GM19455 (cell line): ENCODE measurements around the gene FOXK1.
A peak's percentile ranks its signal among the peaks of the same experiment; 100 is the strongest.

ENCODE experiments used
- ATAC-seq: cut with Tn5 transposase; IDR thresholded peaks from one replicate; pipeline ENCODE4 v1.9.1; 2021; ENCODE audit not compliant: unreplicated experiment

Gene FOXK1

GRCh38 chr7:4720225-4720624 is 38.1 kb downstream of the FOXK1 start:
- no peak for ATAC-seq

- no peak for ATAC-seq
These were observed 40.2 kb downstream of the FOXK1 start for GRCh38 chr7:4722308-4722707.

GRCh38 chr7:4722960-4723630 is 41.0 kb downstream of the FOXK1 start:
- ATAC-seq = no peak

GRCh38 chr7:4724648-4725013 is 42.5 kb downstream of the FOXK1 start:
- ATAC-seq = peak; percentile 45

DNA sequence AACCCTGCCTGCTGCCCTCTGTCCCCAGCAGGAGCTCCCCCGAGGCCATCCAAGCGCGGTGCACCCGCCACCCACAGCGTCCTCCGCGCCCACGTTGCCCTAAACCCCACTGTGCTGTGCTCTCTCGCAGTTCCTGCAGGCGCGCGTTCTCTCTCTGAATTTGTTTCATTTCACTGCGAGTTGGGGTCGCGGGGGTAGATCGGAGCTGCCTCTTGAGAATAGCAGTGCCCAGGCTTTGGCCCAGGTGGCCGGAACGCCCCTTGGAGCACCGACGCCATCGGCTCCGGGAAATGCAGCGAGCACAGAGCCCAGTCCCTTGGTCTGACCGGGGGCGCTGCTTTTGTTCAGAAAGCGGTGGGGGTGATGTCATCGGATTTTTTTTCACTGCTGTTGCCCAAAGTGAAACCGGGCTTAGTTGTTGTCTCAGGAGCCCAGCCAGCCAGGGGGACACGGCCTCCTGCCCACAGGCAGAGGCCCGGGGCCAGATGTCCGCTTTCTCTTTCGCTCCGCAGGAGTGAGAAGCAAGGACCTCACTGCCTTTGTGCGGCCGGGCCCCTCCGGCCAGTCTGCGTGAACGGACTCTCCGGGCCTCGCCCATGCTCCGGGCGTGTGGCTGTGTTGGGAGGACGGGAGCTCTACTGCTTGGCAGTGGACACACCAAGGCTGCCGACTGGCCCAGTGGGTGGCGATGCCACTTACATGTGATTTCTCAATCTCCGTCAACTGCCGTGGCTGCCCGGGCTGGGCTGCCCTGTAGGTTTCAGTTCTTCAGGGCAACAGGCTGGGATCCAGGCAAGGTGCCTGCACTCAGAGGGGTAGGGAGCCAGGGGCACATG is 43.1 kb downstream of the FOXK1 start:
- peak; percentile 71 for ATAC-seq

DNA sequence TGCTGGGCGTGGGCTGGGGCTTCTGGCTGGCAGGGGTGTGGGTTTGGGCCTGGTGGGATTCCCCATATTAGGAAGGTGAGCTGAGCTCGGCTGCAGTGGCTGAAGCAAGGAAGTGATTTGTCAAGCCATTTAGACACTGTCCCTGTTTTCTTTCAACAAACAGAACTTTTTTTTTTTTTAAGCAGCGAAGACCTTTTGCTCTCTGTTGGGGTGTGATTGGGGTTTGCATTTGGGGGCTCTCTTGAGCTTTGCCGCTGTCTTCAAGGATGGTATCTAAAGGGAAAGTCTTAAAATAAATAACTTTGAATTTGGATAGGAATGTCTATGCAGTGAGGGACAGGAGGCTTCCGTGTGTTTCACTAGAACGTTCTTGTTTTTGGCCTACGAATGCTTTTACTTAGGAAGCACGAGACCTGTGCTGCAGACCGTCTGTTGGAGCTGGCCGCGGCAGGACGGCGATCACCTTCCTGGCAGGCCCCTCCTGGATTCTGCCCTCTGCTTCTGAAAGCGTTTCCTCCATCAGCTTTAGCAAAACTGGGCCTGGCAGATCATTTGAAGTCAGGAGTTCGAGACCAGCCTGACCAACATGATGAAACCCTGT is 43.9 kb downstream of the FOXK1 start:
- ATAC-seq = no peak

DNA sequence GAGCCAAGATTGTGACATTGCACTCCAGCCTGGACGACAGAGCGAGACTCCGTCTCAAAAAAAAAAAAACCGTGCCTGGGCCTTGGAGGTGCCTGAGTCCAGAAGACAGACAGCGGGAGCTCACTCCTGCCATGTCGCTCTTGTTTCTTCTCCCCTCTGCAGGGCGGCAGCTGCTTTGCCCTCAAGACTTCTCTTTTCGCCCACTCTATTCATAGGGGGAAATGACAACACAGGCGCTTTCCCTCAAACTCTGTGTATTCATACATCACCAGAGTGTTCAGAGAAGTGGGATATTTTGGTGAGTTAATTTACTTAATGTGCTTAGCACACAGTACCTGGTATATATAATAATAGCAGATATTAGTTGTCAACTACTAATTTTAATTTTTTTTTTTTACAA is 44.5 kb downstream of the FOXK1 start:
- no peak for ATAC-seq

- no peak for ATAC-seq
These were observed 46.0 kb downstream of the FOXK1 start for GRCh38 chr7:4727914-4728705.

- ATAC-seq = no peak
These were observed 47.2 kb downstream of the FOXK1 start for GRCh38 chr7:4729266-4729665.

- no peak for ATAC-seq
These were observed 48.2 kb downstream of the FOXK1 start for GRCh38 chr7:4730276-4730675.

GRCh38 chr7:4730971-4731370 is 48.9 kb downstream of the FOXK1 start:
- ATAC-seq = no peak

- no peak for ATAC-seq
These were observed 49.7 kb downstream of the FOXK1 start for GRCh38 chr7:4731803-4732202.

GRCh38 chr7:4733936-4734528 is 51.9 kb downstream of the FOXK1 start:
- ATAC-seq = no peak

DNA sequence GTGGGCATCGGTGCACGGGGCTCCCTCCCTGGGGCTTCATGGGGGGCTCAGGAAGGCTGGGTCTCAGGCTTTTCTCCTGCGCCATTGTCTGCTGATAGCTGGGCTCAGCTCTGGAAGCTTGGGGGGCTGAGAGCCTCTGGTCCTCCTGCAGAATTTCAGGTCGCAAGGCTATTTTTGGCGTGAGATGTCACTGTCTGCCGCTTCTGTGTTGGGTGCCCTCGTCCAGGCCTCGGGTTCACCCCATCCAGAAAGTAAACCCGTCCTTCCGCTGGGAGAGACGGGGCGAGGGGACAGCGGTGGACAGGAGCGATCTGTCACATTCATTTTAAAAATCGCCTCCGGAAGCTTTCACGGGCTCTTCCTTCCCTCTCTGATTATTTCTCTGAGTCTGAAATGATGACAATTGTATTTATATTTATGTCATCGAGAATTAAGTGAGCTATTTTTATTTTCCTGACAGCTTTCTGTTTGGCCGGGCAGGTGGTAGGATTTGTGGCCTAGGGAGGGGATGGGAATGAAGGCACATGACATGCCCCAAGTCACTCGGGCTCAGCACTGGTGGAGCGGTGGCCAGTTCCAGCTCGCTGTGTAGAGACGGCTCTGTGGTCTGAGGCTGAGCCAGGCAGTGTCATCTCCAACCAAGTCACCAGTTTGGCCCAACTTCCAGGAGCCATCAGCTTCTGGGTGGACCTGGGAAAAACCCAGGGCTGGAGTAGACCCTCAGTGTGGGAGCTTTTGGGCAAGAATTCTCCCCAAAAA is 52.7 kb downstream of the FOXK1 start:
- ATAC-seq = no peak

GRCh38 chr7:4737300-4737699 is 55.2 kb downstream of the FOXK1 start:
- ATAC-seq = no peak

- ATAC-seq = no peak
These were observed 56.8 kb downstream of the FOXK1 start for GRCh38 chr7:4738711-4739527.

GRCh38 chr7:4739528-4739992 is 57.5 kb downstream of the FOXK1 start:
- no peak for ATAC-seq

- no peak for ATAC-seq
These were observed 58.7 kb downstream of the FOXK1 start for GRCh38 chr7:4740796-4741195.

- no peak for ATAC-seq
These were observed 60.0 kb downstream of the FOXK1 start for GRCh38 chr7:4742051-4742573.
